ENCODE data around the gene SERPINH1.

GRCh38 chr11:75574698-75575602 lies 12.9 kb downstream of the SERPINH1 start:
- TF ChIP-seq CTCF (IDR thresholded peaks at IDR 0.05; ENCODE audit: low read length) (no peak), EZH2 (optimal IDR thresholded peaks at IDR 0.05; ENCODE audit: low read depth, low read length) (no peak)

All from MM.1S (cell line).